GM12865 (cell line): ENCODE results near the gene HERC6.
"Not testable (repeated sequence)": the region's sequence is repeated elsewhere in the genome, so short reads cannot be mapped to it uniquely, and the experiment has no call there.

Source experiments
- DNase-seq: peaks from one replicate; pipeline ENCODE4 v3.0.0; 2010; ENCODE audit warnings: low read depth
- H3K4me3 ChIP-seq: 2 replicates; pipeline ENCODE4 v1.5.1; 2011; ENCODE audit warnings: mild to moderate bottlenecking, low read depth, low read length, control low read depth
- CTCF ChIP-seq: IDR thresholded peaks from 2 replicates; pipeline ENCODE4 v1.5.1; 2011; ENCODE audit warnings: low read length, control low read depth, low read depth, inconsistent platforms; ENCODE audit not compliant: insufficient read depth; ENCODE audit errors: missing control alignments

The HERC6 gene

DNA sequence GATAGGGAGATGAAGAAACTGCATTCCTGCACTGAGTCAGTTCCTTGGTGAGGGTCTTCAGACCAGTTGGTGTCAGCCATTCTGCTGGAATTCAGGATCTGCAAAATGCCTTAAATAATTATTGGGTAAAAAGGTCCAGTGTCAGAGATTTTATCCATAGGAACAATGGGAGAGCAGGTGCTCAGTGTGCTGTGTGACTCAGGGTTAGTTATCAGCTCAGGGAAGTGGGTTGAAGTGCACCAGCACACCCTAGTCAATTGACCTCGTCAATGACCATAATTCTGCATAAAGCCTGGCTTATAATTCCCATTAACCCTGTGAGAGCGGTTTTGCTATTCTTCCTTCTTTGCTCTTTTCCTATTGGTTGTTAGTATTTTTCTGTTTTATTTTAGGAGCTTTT is 37.3 kb downstream of the HERC6 start:
- DNase-seq = no peak
- H3K4me3 ChIP-seq = no peak overlapping the region
- TF ChIP-seq CTCF = no peak

DNA sequence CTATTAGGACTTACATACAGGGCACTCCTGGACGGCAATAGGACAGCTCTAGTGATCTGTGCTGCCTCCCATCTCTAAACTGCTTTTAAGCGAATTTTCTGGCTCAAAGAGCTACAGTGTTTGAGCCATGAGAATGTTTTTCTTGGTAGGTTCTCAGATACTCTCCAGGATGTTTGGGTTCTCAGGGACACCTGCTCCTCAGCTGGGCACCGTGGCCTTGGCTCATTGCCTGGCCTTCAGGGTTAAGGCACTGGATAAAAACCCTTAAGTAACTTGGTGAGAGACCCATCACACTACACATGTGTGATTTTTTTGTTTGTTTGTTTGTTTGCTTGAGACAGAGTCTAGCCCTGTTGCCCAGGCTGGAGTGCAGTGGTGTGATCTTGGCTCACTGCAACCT is 39.8 kb downstream of the HERC6 start:
- TF ChIP-seq CTCF = no peak
- H3K4me3 ChIP-seq = no peak overlapping the region
- no peak for DNase-seq

DNA sequence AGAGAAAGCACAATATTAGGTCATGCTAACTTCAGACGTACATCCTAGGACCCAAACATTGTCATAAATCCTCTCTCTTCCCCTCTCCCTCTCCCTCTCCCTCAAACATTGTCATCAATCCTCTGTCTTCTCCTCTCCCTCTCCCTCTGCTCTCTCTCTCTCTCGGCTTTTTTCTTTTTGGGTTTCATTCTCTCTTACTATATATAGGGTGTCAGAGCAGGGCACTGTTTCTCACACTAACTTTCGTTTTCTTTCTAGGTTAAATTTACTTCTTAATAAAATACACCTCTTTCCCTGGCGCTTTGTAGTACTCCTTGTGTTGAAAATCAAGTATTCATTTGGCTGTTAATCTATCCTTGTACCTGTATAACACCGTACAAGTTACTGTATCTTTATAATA is 41.2 kb downstream of the HERC6 start:
- peak overlapping the region; percentile 0; the same call in 1 of the 2 replicates for H3K4me3 ChIP-seq

GRCh38 chr4:88420844-88421243 is 42.2 kb downstream of the HERC6 start:
- no peak for DNase-seq
- TF ChIP-seq CTCF = no peak
- no peak overlapping the region for H3K4me3 ChIP-seq

More for the DNA sequence above, 41.2 kb downstream of the HERC6 start:
- DNase-seq = peak; percentile 26
- TF ChIP-seq CTCF = no peak

GRCh38 chr4:88422403-88422802 is 43.8 kb downstream of the HERC6 start:
- no peak for TF ChIP-seq CTCF
- H3K4me3 ChIP-seq = no peak overlapping the region
- no peak for DNase-seq

- no peak for DNase-seq
- no peak overlapping the region for H3K4me3 ChIP-seq
- no peak for TF ChIP-seq CTCF
Measured at GRCh38 chr4:88429401-88429800, 50.7 kb downstream of the HERC6 start.

- H3K4me3 ChIP-seq = no peak overlapping the region
- TF ChIP-seq CTCF = no peak
- no peak for DNase-seq
Measured at GRCh38 chr4:88435987-88436693, 57.5 kb downstream of the HERC6 start.

DNA sequence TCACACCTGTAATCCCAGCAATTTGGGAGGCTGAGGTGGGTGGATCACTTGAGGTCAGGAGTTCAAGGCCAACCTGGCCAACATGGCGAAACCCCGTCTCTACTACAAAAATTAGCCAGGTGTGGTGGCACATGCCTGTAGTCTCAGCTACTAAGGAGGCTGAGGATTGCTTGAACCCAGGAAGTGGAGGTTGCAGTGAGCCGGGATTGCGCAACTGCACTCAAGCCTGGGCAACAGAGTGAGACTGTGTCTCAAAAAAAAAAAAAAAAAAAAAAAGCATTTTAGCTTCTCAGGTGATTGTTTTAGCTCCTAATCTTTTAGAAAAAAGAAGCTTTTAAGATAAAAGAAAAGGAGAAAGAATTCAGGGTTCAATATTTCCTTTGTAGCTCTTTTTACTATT is 59.2 kb downstream of the HERC6 start:
- not testable (repeated sequence) for DNase-seq

More for the DNA sequence above, 59.2 kb downstream of the HERC6 start:
- H3K4me3 ChIP-seq = not testable (repeated sequence)
